Activated CD8-positive, alpha-beta memory T cell treated with anti-CD3 and anti-CD28 coated beads, Interleukin-2, amount 50 U/mL, for 1 hour (primary cell): ENCODE measurements around the gene RTBDN.
"Not testable (repeated sequence)": the region's sequence is repeated elsewhere in the genome, so short reads cannot be mapped to it uniquely, and the experiment has no call there.

Experiments
- DNase-seq: peaks from one replicate; pipeline ENCODE4 v3.0.0-alpha.2; 2020; ENCODE audit errors: extremely low read depth

Gene RTBDN

GRCh38 chr19:12858041-12858928 is 23.9 kb upstream of the RTBDN start:
- DNase-seq = no peak

- DNase-seq = no peak
Measured at GRCh38 chr19:12856653-12857052, 22.3 kb upstream of the RTBDN start.

- peak; percentile 36 for DNase-seq
Measured at GRCh38 chr19:12847159-12848139, 13.1 kb upstream of the RTBDN start.

GRCh38 chr19:12846613-12847012 is 12.2 kb upstream of the RTBDN start:
- not testable (repeated sequence) for DNase-seq

- DNase-seq = no peak
Measured at GRCh38 chr19:12843999-12844732, 9.8 kb upstream of the RTBDN start.

GRCh38 chr19:12843328-12843727 is 8.9 kb upstream of the RTBDN start:
- DNase-seq = no peak

- DNase-seq = no peak
Measured at GRCh38 chr19:12842511-12842910, 8.1 kb upstream of the RTBDN start.

- DNase-seq = no peak
Measured at GRCh38 chr19:12841094-12841493, 6.7 kb upstream of the RTBDN start.

- DNase-seq = no peak
Measured at GRCh38 chr19:12840091-12841079, 6.0 kb upstream of the RTBDN start.

- DNase-seq = no peak
Measured at GRCh38 chr19:12838886-12839756, 4.7 kb upstream of the RTBDN start.

- no peak for DNase-seq
Measured at GRCh38 chr19:12838182-12838885, 4.0 kb upstream of the RTBDN start, which contains the start of gene MAST1. Gene MAST1 (plus strand): TSS chr19:12838515. CDS start chr19:12838573, 58 bp downstream.

- no peak for DNase-seq
Measured at GRCh38 chr19:12837225-12837624, 2.8 kb upstream of the RTBDN start.

- no peak for DNase-seq
Measured at GRCh38 chr19:12836529-12836863, 2.1 kb upstream of the RTBDN start.

GRCh38 chr19:12834976-12835757 is 788 bp upstream of the RTBDN start:
- no peak for DNase-seq

- no peak for DNase-seq
Measured at GRCh38 chr19:12833738-12834565, 427 bp downstream of the RTBDN start.

GRCh38 chr19:12833418-12833737 is 1.0 kb downstream of the RTBDN start:
- DNase-seq = no peak

GRCh38 chr19:12828494-12828893 is 5.9 kb downstream of the RTBDN start:
- DNase-seq = no peak
